ENCODE data around the gene ARHGAP6. TPM values are rescaled to one million over a fixed set of nuclear protein-coding genes. Genes with fewer than 3 reads are reported as not detected.

The ARHGAP6 gene
- total RNA-seq, 1 experiment from 2014 or later, result 0.07 TPM

DNA sequence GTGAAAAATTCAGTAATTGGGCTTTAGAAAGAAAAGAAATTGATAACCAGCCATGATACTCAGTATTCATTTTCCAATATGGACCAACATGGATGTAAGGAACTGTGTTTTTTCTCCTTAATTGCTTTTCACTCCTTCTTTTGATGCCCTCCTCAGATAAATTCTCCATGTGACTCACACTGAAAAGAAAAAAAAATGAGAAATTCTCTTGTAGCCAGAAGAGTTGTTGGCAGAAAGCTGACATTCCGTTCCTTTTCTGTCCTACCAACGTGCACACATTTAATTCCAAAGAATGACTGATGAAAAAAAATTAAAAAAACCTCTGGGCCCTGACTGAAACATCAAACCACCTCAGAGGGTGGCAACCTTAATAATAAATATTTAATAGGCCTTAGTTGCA, 219.4 kb downstream of the ARHGAP6 start:
- Mint-ChIP-seq H3K36me3 (ENCODE audit: insufficient read depth in 1 of 3, low read depth in 3 of 3) (no peaks in the 10 kb centered on the region), H3K4me3 (no peak overlapping the region), H3K4me1 (peaks cover 0 to 5% of the 10 kb centered on the region in 2 experiments; a peak in 3 of 4 replicates), H3K27ac (no peak overlapping the region), H3K27me3 (ENCODE audit: low read depth) (peaks cover 2% of the 10 kb centered on the region), H3K9me3 (peaks cover 52 to 65% of the 10 kb centered on the region in 2 experiments)
- Histone ChIP-seq H3K79me2 (ENCODE audit: insufficient read depth, low read length) (no peaks in the 10 kb centered on the region), H4K8ac (replicated peaks; ENCODE audit: insufficient read length, low read depth, low read length) (no peak overlapping the region), H3K79me1 (ENCODE audit: insufficient read depth, low read depth, low read length, poor library complexity, severe bottlenecking) (no peaks in the 10 kb centered on the region), H3K14ac (ENCODE audit: insufficient read depth, low read length) (no peak overlapping the region), H3K56ac (ENCODE audit: insufficient read length, low read depth, low read length) (no peak overlapping the region), H3K4me2 (ENCODE audit: insufficient read depth, insufficient read length, low read length) (no peak overlapping the region), H3K4me1 (ENCODE audit: insufficient read depth, low read length) (no peaks in the 10 kb centered on the region; the same call in 1 of the 2 replicates), H3K27ac (ENCODE audit: insufficient read length, low read depth, low read length) (no peak overlapping the region), H3K9ac (ENCODE audit: extremely low read depth, insufficient read length, low read length) (no peak overlapping the region), H2BK15ac (ENCODE audit: low read depth, low read length) (no peak overlapping the region), H2AK5ac (ENCODE audit: insufficient read length, low read length) (no peak overlapping the region), H3K23me2 (ENCODE audit: insufficient read length, low read depth, low read length, poor library complexity, severe bottlenecking) (no peaks in the 10 kb centered on the region), H4K91ac (ENCODE audit: insufficient read length, low read depth, low read length) (no peak overlapping the region), H2BK20ac (ENCODE audit: low read depth, low read length, poor library complexity, severe bottlenecking) (no peak overlapping the region), H3K4ac (ENCODE audit: low read depth, low read length) (no peak overlapping the region), H4K20me1 (ENCODE audit: control insufficient read depth, insufficient read depth, insufficient read length) (no peaks in the 10 kb centered on the region), H2BK5ac (ENCODE audit: insufficient read length, low read length) (no peak overlapping the region), H3K18ac (ENCODE audit: insufficient read length, low read depth, low read length) (no peak overlapping the region), H3T11ph (ENCODE audit: low read length) (no peak overlapping the region), H3K27me3 (ENCODE audit: insufficient read depth, low read length) (no peaks in the 10 kb centered on the region), H2AFZ (ENCODE audit: low read length) (no peak overlapping the region), H2BK120ac (ENCODE audit: low read depth, low read length, poor library complexity, severe bottlenecking) (no peak overlapping the region), H3K23ac (ENCODE audit: insufficient read length, low read depth, low read length) (no peak overlapping the region), H3K9me3 (ENCODE audit: control insufficient read depth, low read depth, low read length) (no peaks in the 10 kb centered on the region), H2BK12ac (ENCODE audit: insufficient read length, low read depth, low read length) (no peak overlapping the region), H4K5ac (ENCODE audit: insufficient read length, low read depth, low read length) (no peak overlapping the region)
- TF ChIP-seq, protein P1, sequence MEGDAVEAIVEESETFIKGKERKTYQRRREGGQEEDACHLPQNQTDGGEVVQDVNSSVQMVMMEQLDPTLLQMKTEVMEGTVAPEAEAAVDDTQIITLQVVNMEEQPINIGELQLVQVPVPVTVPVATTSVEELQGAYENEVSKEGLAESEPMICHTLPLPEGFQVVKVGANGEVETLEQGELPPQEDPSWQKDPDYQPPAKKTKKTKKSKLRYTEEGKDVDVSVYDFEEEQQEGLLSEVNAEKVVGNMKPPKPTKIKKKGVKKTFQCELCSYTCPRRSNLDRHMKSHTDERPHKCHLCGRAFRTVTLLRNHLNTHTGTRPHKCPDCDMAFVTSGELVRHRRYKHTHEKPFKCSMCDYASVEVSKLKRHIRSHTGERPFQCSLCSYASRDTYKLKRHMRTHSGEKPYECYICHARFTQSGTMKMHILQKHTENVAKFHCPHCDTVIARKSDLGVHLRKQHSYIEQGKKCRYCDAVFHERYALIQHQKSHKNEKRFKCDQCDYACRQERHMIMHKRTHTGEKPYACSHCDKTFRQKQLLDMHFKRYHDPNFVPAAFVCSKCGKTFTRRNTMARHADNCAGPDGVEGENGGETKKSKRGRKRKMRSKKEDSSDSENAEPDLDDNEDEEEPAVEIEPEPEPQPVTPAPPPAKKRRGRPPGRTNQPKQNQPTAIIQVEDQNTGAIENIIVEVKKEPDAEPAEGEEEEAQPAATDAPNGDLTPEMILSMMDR (conservative IDR thresholded peaks at IDR 0.05), result no peak
- WGBS (ENCODE audit: extremely low coverage, insufficient read length, low lambda C conversion rate), result no CpG with 5 or more reads among the region's 2 CpGs
- DNase-seq, result no peak

All from H9 (cell line).